Medulla oblongata (tissue), 1 donor: ENCODE results near the gene SKOR1.
A peak's percentile ranks its signal among the peaks of the same experiment; 100 is the strongest.

Source experiments
- DNase-seq: peaks from one replicate; pipeline ENCODE4 v3.0.0-alpha.2; 2015; ENCODE audit errors: extremely low spot score

Gene SKOR1

GRCh38 chr15:67850994-67851571 is 25.8 kb downstream of the SKOR1 start:
- DNase-seq = no peak

GRCh38 chr15:67852418-67852817 is 27.1 kb downstream of the SKOR1 start:
- DNase-seq = no peak

GRCh38 chr15:67853454-67853853 is 28.1 kb downstream of the SKOR1 start:
- no peak for DNase-seq

- DNase-seq = no peak
Measured at GRCh38 chr15:67854358-67854757, 29.0 kb downstream of the SKOR1 start.

GRCh38 chr15:67855842-67856241 is 30.5 kb downstream of the SKOR1 start:
- no peak for DNase-seq

- DNase-seq = no peak
Measured at GRCh38 chr15:67857220-67857619, 31.9 kb downstream of the SKOR1 start.

- DNase-seq = peak; percentile 56
Measured at GRCh38 chr15:67859331-67859946, 34.1 kb downstream of the SKOR1 start.

GRCh38 chr15:67861983-67862382 is 36.7 kb downstream of the SKOR1 start:
- no peak for DNase-seq

- DNase-seq = no peak
Measured at GRCh38 chr15:67862750-67863441, 37.6 kb downstream of the SKOR1 start.

- peak; percentile 71 for DNase-seq
Measured at GRCh38 chr15:67863442-67863987, 38.2 kb downstream of the SKOR1 start.

GRCh38 chr15:67865331-67865730 is 40.0 kb downstream of the SKOR1 start:
- DNase-seq = no peak

GRCh38 chr15:67865766-67866165 is 40.5 kb downstream of the SKOR1 start:
- DNase-seq = no peak

- no peak for DNase-seq
Measured at GRCh38 chr15:67869701-67870100, 44.4 kb downstream of the SKOR1 start.

GRCh38 chr15:67870868-67871408 is 45.6 kb downstream of the SKOR1 start:
- no peak for DNase-seq

- DNase-seq = no peak
Measured at GRCh38 chr15:67873777-67874176, 48.5 kb downstream of the SKOR1 start.

GRCh38 chr15:67878712-67879206 is 53.5 kb downstream of the SKOR1 start:
- no peak for DNase-seq

- DNase-seq = peak; percentile 56
Measured at GRCh38 chr15:67879440-67880129, 54.3 kb downstream of the SKOR1 start.

GRCh38 chr15:67880651-67881182 is 55.4 kb downstream of the SKOR1 start:
- peak; percentile 64 for DNase-seq

GRCh38 chr15:67882487-67883233 is 57.4 kb downstream of the SKOR1 start:
- peak; percentile 72 for DNase-seq

GRCh38 chr15:67883234-67883773 is 58.0 kb downstream of the SKOR1 start:
- DNase-seq = no peak

GRCh38 chr15:67884009-67884408 is 58.7 kb downstream of the SKOR1 start:
- DNase-seq = no peak
